ENCODE results near the gene ADAMTS7. TPM values are rescaled to one million over a fixed set of nuclear protein-coding genes. Genes with fewer than 3 reads are reported as not detected.

ADAMTS7 gene
- total and polyA plus RNA-seq, 2 of the 13 experiments (the other 11 are each of a cell fraction or from before 2014, with no cell fraction given) = 0.09 to 0.12 TPM

GRCh38 chr15:78717956-78718656, 93.2 kb downstream of the ADAMTS7 start:
- no peaks in the 10 kb centered on the region for H3K36me3 ChIP-seq (replicated peaks in 1 of 2; ENCODE audit: control insufficient read depth in 1 of 2, insufficient read depth in 2 of 2, low read length in 2 of 2)
- ChIA-PET POLR2A (no interaction called here), CTCF (ENCODE audit: low intra/inter-chr PET ratio, low total read pairs) (no interaction called here)
- H3K27ac ChIP-seq (ENCODE audit: extremely low read length, insufficient read depth, low read length) = no peak overlapping the region
- TF ChIP-seq ZNF24 (IDR thresholded peaks at IDR 0.05) = no peak
- TF ChIP-seq ZNF619 (CRISPR knock-in tag; IDR thresholded peaks at IDR 0.05) = no peak
- no peak for TF ChIP-seq GTF3A (CRISPR knock-in tag; conservative IDR thresholded peaks at IDR 0.05)
- TF ChIP-seq ZFP36 (IDR thresholded peaks at IDR 0.05; ENCODE audit: borderline replicate concordance, low read depth, low read length, partially characterized antibody) = no peak
- TF ChIP-seq PREB (CRISPR knock-in tag; IDR thresholded peaks at IDR 0.05) = no peak
- no peak for TF ChIP-seq KLF11 (CRISPR knock-in tag; IDR thresholded peaks at IDR 0.05)
- no peak for TF ChIP-seq SIN3A (IDR thresholded peaks at IDR 0.05; ENCODE audit: borderline replicate concordance, low read depth, low read length)
- no peak for TF ChIP-seq HOXA3 (CRISPR knock-in tag; IDR thresholded peaks at IDR 0.05)
- no peak for TF ChIP-seq TCF12 (IDR thresholded peaks at IDR 0.05)
- TF ChIP-seq TCF12 (CRISPR knock-in tag; IDR thresholded peaks at IDR 0.05) = no peak
- TF ChIP-seq ZFP82 (CRISPR knock-in tag; IDR thresholded peaks at IDR 0.05; ENCODE audit: borderline replicate concordance) = no peak
- TF ChIP-seq ZNF597 (CRISPR knock-in tag; IDR thresholded peaks at IDR 0.05) = no peak
- no peak for TF ChIP-seq KDM6A (CRISPR knock-in tag; IDR thresholded peaks at IDR 0.05; ENCODE audit: low read depth)
- no peak for TF ChIP-seq ZSCAN5A (CRISPR knock-in tag; IDR thresholded peaks at IDR 0.05; ENCODE audit: borderline replicate concordance)
- no peak for TF ChIP-seq EED (CRISPR knock-in tag; IDR thresholded peaks at IDR 0.05)
- no peak for TF ChIP-seq HDAC1 (CRISPR knock-in tag; IDR thresholded peaks at IDR 0.05)
- no peak for TF ChIP-seq IRF2 (CRISPR knock-in tag; IDR thresholded peaks at IDR 0.05)
- ATAC-seq = no peak
- no peaks in the 10 kb centered on the region for H4K20me1 ChIP-seq (ENCODE audit: insufficient read depth, low read length)
- H3K4me2 ChIP-seq (ENCODE audit: low read depth, low read length) = no peak overlapping the region
- FAIRE-seq = no peak
- H3K4me1 ChIP-seq (ENCODE audit: insufficient read depth, low read length) = no peaks in the 10 kb centered on the region
- BruUV-seq (replicated peaks) = no TSS peak
- 72% methylated on average over 2 of the region's 2 CpGs for WGBS (ENCODE audit: low lambda C conversion rate)
- H3K9ac ChIP-seq (ENCODE audit: insufficient read depth, low read depth, low read length) = no peak overlapping the region
- in situ Hi-C loops (cut with HindIII; ENCODE audit: extremely low pct_ligation_motif_present, low pct_unique_long_range_greater_than_20kb) = loop anchor here (10.0 kb wide), 1 partner anchor 413 kb away; no protein-coding TSS in a partner anchor
- no peaks in the 10 kb centered on the region for H3K9me3 ChIP-seq (ENCODE audit: low read length)
- H3K79me2 ChIP-seq (ENCODE audit: insufficient read depth, low read length) = no peaks in the 10 kb centered on the region
- intact Hi-C loops (cut with micrococcal nuclease; ENCODE audit: unreplicated experiment) = no loop called here
- no peak overlapping the region for H3K4me3 ChIP-seq (replicated peaks in 1 of 3; ENCODE audit: insufficient read depth in 1 of 3, low read depth in 2 of 3, low read length in 3 of 3)
- DNase-seq (ENCODE audit: low spot score) = no peak
- H3K27me3 ChIP-seq (ENCODE audit: control insufficient read depth in 1 of 2, insufficient read depth in 2 of 2, low read length in 2 of 2) = no peaks in the 10 kb centered on the region; a peak in 1 of 5 replicates
- H2AFZ ChIP-seq (ENCODE audit: low read length) = no peak overlapping the region
